K562 (cell line): ENCODE measurements around the gene SRF. TPM values are rescaled to one million over a fixed set of nuclear protein-coding genes. Genes with fewer than 3 reads are reported as not detected.

Experiments
- ATAC-seq: fragments of 200-7000 bp; cut with Tn5 transposase; 3 replicates; pipeline ENCODE4 v1.9.1; 2020; ENCODE audit warnings: moderate library complexity
- BruUV-seq: library from RNA; stranded (reverse); fragments of 400-500 nt; replicated peaks from 2 replicates; lab custom pipeline; 2021; lab: Mats Ljungman, UMichigan
- CTCF ChIA-PET: fragments of 300-600 bp; formaldehyde crosslinking; extraction: SDS; loops from one replicate; lab custom pipeline; 2021; ENCODE audit warnings: low intra/inter-chr PET ratio; lab: Yijun Ruan, JAX
- POLR2A ChIA-PET: fragments of 300-600, 350-650 bp; sonication (Branson Sonifier 250); formaldehyde crosslinking; extraction: SDS; loops from one replicate; lab custom pipeline; 2021; ENCODE audit warnings: antibody characterized with exemption, inconsistent platforms; lab: Yijun Ruan, JAX
- DNase-seq, 4 experiments: peaks; one replicate each; pipeline versions ENCODE4 v3.0.0 to v3.0.0-alpha.2; 2011 to 2018; ENCODE audit warnings: low spot score in 3 of 4, mixed read lengths in 3 of 4; ENCODE audit errors: extremely low read depth in 1 of 4
- FAIRE-seq: peaks from 2 replicates; lab custom pipeline; 2011; peaks lifted over from hg19 to GRCh38; lab: Jason Lieb, UNC
- H2AFZ ChIP-seq: 2 replicates; pipeline ENCODE4 v1.6.0; 2011; ENCODE audit warnings: low read depth, low read length, control low read depth, inconsistent platforms
- H3K27ac ChIP-seq: fragments of 200-600 bp; 3 replicates; pipeline ENCODE4 v1.8.0; 2011; ENCODE audit warnings: low read depth, mild to moderate bottlenecking, control low read depth, inconsistent platforms, low read length, moderate library complexity, mixed read lengths; ENCODE audit errors: extremely low read depth
- H3K27me3 ChIP-seq, 2 experiments: fragments of 300-600 bp in 1 of 2; 2 replicates in 1 of 2; 3 replicates in 1 of 2; pipeline versions ENCODE4 v1.6.0 to v1.8.0; 2011; ENCODE audit warnings: inconsistent platforms in 2 of 2, low read length in 2 of 2, mild to moderate bottlenecking in 1 of 2, mixed read lengths in 1 of 2, moderate library complexity in 1 of 2; ENCODE audit not compliant: control insufficient read depth in 2 of 2, insufficient read depth in 2 of 2
- H3K36me3 ChIP-seq: fragments of 300-600 bp; 3 replicates; pipeline ENCODE4 v1.8.0; 2011; ENCODE audit warnings: mild to moderate bottlenecking, low read length, inconsistent platforms; ENCODE audit not compliant: control insufficient read depth, insufficient read depth
- H3K4me1 ChIP-seq, 2 experiments: fragments of 200-600 bp in 1 of 2; replicated peaks in 1 of 2; 2 replicates in 1 of 2; 3 replicates in 1 of 2; pipeline versions ENCODE4 v1.5.1 to v1.8.0; 2011; ENCODE audit warnings: inconsistent platforms in 2 of 2, low read length in 2 of 2, mild to moderate bottlenecking in 1 of 2, mixed read lengths in 1 of 2, moderate library complexity in 1 of 2; ENCODE audit not compliant: control insufficient read depth in 2 of 2, insufficient read depth in 2 of 2
- H3K4me2 ChIP-seq: 2 replicates; pipeline ENCODE4 v1.6.1; 2011; ENCODE audit warnings: low read length, control low read depth, inconsistent platforms, mixed read lengths; ENCODE audit not compliant: insufficient read depth
- H3K4me3 ChIP-seq: fragments of 200-600 bp; sonication (generic), shearing (Covaris generic); 2 replicates; pipeline ENCODE4 v1.5.1; 2016; ENCODE audit warnings: control low read depth, inconsistent platforms
- H3K79me2 ChIP-seq: fragments of 200-600 bp; 3 replicates; pipeline ENCODE4 v1.8.0; 2011; ENCODE audit warnings: low read length, inconsistent platforms; ENCODE audit not compliant: control insufficient read depth, insufficient read depth
- H3K9ac ChIP-seq, 2 experiments: 2 replicates each; pipeline versions ENCODE4 v1.6.0 to v1.6.1; 2011; ENCODE audit warnings: low read depth in 2 of 2, low read length in 2 of 2, control low read depth in 1 of 2, inconsistent platforms in 1 of 2, mild to moderate bottlenecking in 1 of 2, mixed read lengths in 1 of 2; ENCODE audit not compliant: insufficient read depth in 1 of 2
- H3K9me1 ChIP-seq: one replicate; pipeline ENCODE4 v1.6.0; 2011; ENCODE audit warnings: inconsistent platforms, mild to moderate bottlenecking, low read length, moderate library complexity; ENCODE audit not compliant: control insufficient read depth, insufficient read depth
- H3K9me3 ChIP-seq: replicated peaks from 2 replicates; pipeline ENCODE4 v1.5.1; 2011; ENCODE audit warnings: low read depth, low read length, inconsistent platforms; ENCODE audit not compliant: control insufficient read depth, insufficient read depth
- H4K20me1 ChIP-seq: replicated peaks from 2 replicates; pipeline ENCODE4 v1.6.1; 2011; ENCODE audit warnings: low read length, inconsistent platforms, mixed read lengths; ENCODE audit not compliant: control insufficient read depth, insufficient read depth
- FOXA3 ChIP-seq, 2 experiments: fragments of 450-650 bp in 1 of 2; sonication (generic) in 1 of 2; formaldehyde crosslinking; IDR thresholded peaks in 1 of 2; conservative IDR thresholded peaks in 1 of 2; 2 replicates each; pipeline versions ENCODE4 v1.4.0 to v1.8.0; 2020 to 2022; ENCODE audit warnings: mild to moderate bottlenecking in 2 of 2, missing genetic modification reagents in 1 of 2
- WGBS: fragments of 100-300 bp; shearing (Covaris generic); methylation state at CpG from one replicate; pipeline ENCODE4 v1.1.6; 2016; ENCODE audit warnings: low coverage, mixed read lengths; ENCODE audit not compliant: insufficient coverage; ENCODE audit errors: missing lambda C conversion rate; 5-methylcytosine and 5-hydroxymethylcytosine counted together
- in situ Hi-C: fragments of 300-500 bp; cut with MboI; formaldehyde crosslinking; loops from 4 replicates; pipeline ENCODE4 v1.15.0; 2018; ENCODE audit warnings: inconsistent platforms, mixed read lengths
- intact Hi-C: fragments of 100-400 bp; cut with micrococcal nuclease; formaldehyde crosslinking; loops from 2 replicates; pipeline ENCODE4 v1.14.2; 2022
- polyA plus RNA-seq, 8 experiments: library from polyadenylated mRNA; depleted of rRNA in 4 of 8; stranded (reverse) in 5 of 8; unstranded in 3 of 8; fragments of >200 nt; fragmentation: Nextera tagmentation in 2 of 8; fragmentation: Illumina TruSeq in 1 of 8; extraction: Ambion mirVana in 2 of 8; extraction: Trizol in 1 of 8; gene quantifications; 2 replicates each; pipeline versions ENCODE4 v1.2.1 to v1.2.3, GENCODE V29; 2011 to 2014; ENCODE audit warnings: inconsistent platforms in 1 of 8, missing spikeins in 1 of 8
- total RNA-seq, 7 experiments: library from RNA; depleted of rRNA in 6 of 7; stranded (reverse); fragments of >200 nt in 6 of 7; fragmentation: Illumina TruSeq in 2 of 7; extraction: Trizol in 2 of 7; gene quantifications; 2 replicates each; pipeline versions ENCODE4 v1.2.1 to v1.2.3, GENCODE V29; 2011 to 2021; ENCODE audit warnings: low replicate concordance in 1 of 7
- TF ChIP-seq, protein P1 (sequence below): sonication (generic); formaldehyde crosslinking; IDR thresholded peaks from 2 replicates; pipeline ENCODE4 v1.9.0; 2022; ENCODE audit warnings: mild to moderate bottlenecking, missing genetic modification reagents

Gene SRF
- total and polyA plus RNA-seq, 9 of the 15 experiments (the other 6 are each of a cell fraction or from before 2014, with no cell fraction given), result 2.5 to 37.0 (median 24.6) TPM

DNA sequence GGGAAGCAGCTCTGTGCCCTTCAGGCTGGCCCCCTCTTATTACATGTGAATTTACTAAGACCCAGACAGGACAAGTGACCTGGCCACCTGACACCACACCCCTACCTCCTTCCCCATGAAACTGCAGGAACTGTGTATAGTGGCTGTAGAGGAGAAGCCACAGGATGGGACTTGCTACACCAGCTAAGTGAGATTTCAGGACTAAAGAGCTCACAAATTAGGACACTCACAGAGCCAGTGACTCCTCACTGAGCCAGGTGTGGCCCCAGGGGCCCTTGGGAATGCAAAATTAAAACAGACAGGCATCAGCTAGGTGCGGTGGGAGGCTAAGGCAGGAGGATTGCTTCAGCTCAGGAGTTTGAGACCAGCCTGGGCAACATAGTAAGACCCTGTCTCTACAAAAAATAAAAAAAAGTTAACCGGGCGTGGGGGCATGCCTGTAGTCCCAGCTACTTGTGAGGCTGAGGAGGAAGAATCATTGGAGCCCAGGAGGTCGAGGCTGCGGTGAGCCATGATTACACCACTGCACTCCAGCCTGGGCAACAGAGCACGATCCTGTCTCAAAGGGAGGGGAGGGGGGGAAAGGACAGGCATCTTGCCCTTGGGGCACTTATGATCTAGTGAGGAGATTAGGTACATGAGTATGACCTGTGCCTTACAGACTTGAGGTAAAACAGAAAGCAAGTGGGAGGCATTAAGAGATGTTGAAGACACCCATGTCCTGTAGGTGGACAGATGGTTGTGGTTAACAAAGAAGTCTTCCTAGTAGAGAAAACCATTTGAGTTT, 23.2 kb upstream of the SRF start:
- H2AFZ ChIP-seq, result no peak overlapping the region
- no peak for FAIRE-seq
- no peaks in the 10 kb centered on the region for H3K79me2 ChIP-seq
- no peak for DNase-seq
- in situ Hi-C loops (no loop called here), intact Hi-C loops (loop anchor here (5.0 kb wide), 1 partner anchor 184 kb away; no protein-coding TSS in a partner anchor)
- POLR2A ChIA-PET, result interaction anchor here (0.6 to 1.3 kb wide), 5 partner anchors 13 to 409 kb away, joined by 3 to 5 read pairs (median 3); no protein-coding TSS in a partner anchor
- H3K9me3 ChIP-seq, result no peaks in the 10 kb centered on the region
- no peaks in the 10 kb centered on the region for H4K20me1 ChIP-seq
- WGBS, result 28% methylated on average over 6 of the region's 6 CpGs
- no peak overlapping the region for H3K27ac ChIP-seq
- no peaks in the 10 kb centered on the region; a peak in 1 of 5 replicates for H3K27me3 ChIP-seq
- peak overlapping the region in 1 of 2 experiments; percentile 30; a peak in 1 of 4 replicates for H3K9ac ChIP-seq
- H3K36me3 ChIP-seq, result no peaks in the 10 kb centered on the region
- TF ChIP-seq, protein P1, sequence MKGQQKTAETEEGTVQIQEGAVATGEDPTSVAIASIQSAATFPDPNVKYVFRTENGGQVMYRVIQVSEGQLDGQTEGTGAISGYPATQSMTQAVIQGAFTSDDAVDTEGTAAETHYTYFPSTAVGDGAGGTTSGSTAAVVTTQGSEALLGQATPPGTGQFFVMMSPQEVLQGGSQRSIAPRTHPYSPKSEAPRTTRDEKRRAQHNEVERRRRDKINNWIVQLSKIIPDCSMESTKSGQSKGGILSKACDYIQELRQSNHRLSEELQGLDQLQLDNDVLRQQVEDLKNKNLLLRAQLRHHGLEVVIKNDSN (CRISPR knock-in tag), result no peak
- TF ChIP-seq FOXA3 (CRISPR knock-in tag; conservative IDR thresholded peaks at IDR 0.05 in 1 of 2, IDR thresholded peaks at IDR 0.05 in 1 of 2), result no peak
- TF ChIP-seq, all 486 proteins: peak for 0
- CTCF ChIA-PET, result no interaction called here
- no peak for ATAC-seq
- peaks cover 12 to 24% of the 10 kb centered on the region in 2 experiments; a peak in 4 of 5 replicates for H3K4me1 ChIP-seq
- no peaks in the 10 kb centered on the region for H3K9me1 ChIP-seq
- BruUV-seq, result no TSS peak
- H3K4me2 ChIP-seq, result no peak overlapping the region
- no peak overlapping the region for H3K4me3 ChIP-seq
